ENCODE measurements around the gene ZNF668.

GRCh38 chr16:31067342-31067741, 6.7 kb downstream of the ZNF668 start:
- TF ChIP-seq, protein P1, sequence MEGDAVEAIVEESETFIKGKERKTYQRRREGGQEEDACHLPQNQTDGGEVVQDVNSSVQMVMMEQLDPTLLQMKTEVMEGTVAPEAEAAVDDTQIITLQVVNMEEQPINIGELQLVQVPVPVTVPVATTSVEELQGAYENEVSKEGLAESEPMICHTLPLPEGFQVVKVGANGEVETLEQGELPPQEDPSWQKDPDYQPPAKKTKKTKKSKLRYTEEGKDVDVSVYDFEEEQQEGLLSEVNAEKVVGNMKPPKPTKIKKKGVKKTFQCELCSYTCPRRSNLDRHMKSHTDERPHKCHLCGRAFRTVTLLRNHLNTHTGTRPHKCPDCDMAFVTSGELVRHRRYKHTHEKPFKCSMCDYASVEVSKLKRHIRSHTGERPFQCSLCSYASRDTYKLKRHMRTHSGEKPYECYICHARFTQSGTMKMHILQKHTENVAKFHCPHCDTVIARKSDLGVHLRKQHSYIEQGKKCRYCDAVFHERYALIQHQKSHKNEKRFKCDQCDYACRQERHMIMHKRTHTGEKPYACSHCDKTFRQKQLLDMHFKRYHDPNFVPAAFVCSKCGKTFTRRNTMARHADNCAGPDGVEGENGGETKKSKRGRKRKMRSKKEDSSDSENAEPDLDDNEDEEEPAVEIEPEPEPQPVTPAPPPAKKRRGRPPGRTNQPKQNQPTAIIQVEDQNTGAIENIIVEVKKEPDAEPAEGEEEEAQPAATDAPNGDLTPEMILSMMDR (IDR thresholded peaks at IDR 0.05) = no peak
- TF ChIP-seq POLR2A (IDR thresholded peaks at IDR 0.05; ENCODE audit: low read depth) (no peak), POLR2AphosphoS5 (IDR thresholded peaks at IDR 0.05) (no peak), EP300 (IDR thresholded peaks at IDR 0.05) (no peak)
